Endothelial cell of umbilical vein (primary cell): ENCODE results near the gene CYP3A5. TPM values are rescaled to one million over a fixed set of nuclear protein-coding genes. Genes with fewer than 3 reads are reported as not detected.

Source experiments
- BruUV-seq: library from RNA; stranded (reverse); fragments of 400-500 nt; replicated peaks from 2 replicates; lab custom pipeline; 2021; lab: Mats Ljungman, UMichigan
- CTCF ChIA-PET: fragments of 300-600, 350-600 bp; sonication (Branson Sonifier 250); formaldehyde crosslinking; loops from one replicate; lab custom pipeline; 2021; ENCODE audit warnings: antibody characterized with exemption, inconsistent platforms; lab: Charles Lee
- POLR2A ChIA-PET: fragments of 300-600, 350-600 bp; sonication (Branson Sonifier 250); formaldehyde crosslinking; loops from one replicate; lab custom pipeline; 2021; ENCODE audit warnings: antibody characterized with exemption, inconsistent platforms; lab: Charles Lee
- DNase-seq: peaks from one replicate; pipeline ENCODE4 v3.0.0-alpha.2; 2011; ENCODE audit warnings: low read depth, low spot score
- FAIRE-seq: peaks from 2 replicates; lab custom pipeline; 2011; peaks lifted over from hg19 to GRCh38; lab: Jason Lieb, UNC
- H2AFZ ChIP-seq: 2 replicates; pipeline ENCODE4 v1.6.0; 2012; ENCODE audit warnings: low read depth, low read length, control low read depth, inconsistent platforms
- H3K27ac ChIP-seq: 2 replicates; pipeline ENCODE4 v1.5.1; 2011; ENCODE audit warnings: low read depth, mild to moderate bottlenecking, control low read depth, low read length, moderate library complexity; ENCODE audit not compliant: insufficient read depth
- H3K27me3 ChIP-seq, 2 experiments: 2 replicates each; pipeline versions ENCODE4 v1.6.0 to v1.6.1; 2011; ENCODE audit warnings: low read length in 2 of 2, mixed read lengths in 1 of 2; ENCODE audit not compliant: control insufficient read depth in 2 of 2, insufficient read depth in 2 of 2
- H3K36me3 ChIP-seq, 2 experiments: 2 replicates in 1 of 2; 3 replicates in 1 of 2; pipeline ENCODE4 v1.5.1; 2011; ENCODE audit warnings: low read length in 2 of 2, mild to moderate bottlenecking in 1 of 2, moderate library complexity in 1 of 2; ENCODE audit not compliant: control insufficient read depth in 2 of 2, insufficient read depth in 2 of 2; ENCODE audit errors: extremely low read depth in 1 of 2
- H3K4me1 ChIP-seq: 3 replicates; pipeline ENCODE4 v1.5.1; 2011; ENCODE audit warnings: mild to moderate bottlenecking, low read length; ENCODE audit not compliant: control insufficient read depth, insufficient read depth; ENCODE audit errors: extremely low read depth
- H3K4me2 ChIP-seq: 2 replicates; pipeline ENCODE4 v1.6.1; 2011; ENCODE audit warnings: low read length, control low read depth, mixed read lengths; ENCODE audit not compliant: insufficient read depth
- H3K4me3 ChIP-seq, 3 experiments: fragments of 200-600 bp in 1 of 3; sonication (generic), shearing (Covaris generic) in 1 of 3; replicated peaks in 1 of 3; 2 replicates each; pipeline ENCODE4 v1.5.1; 2011 to 2016; ENCODE audit warnings: control low read depth in 3 of 3, low read length in 3 of 3, mild to moderate bottlenecking in 2 of 3, inconsistent platforms in 1 of 3, low read depth in 1 of 3, moderate library complexity in 1 of 3; ENCODE audit not compliant: insufficient read depth in 1 of 3
- H3K79me2 ChIP-seq: 2 replicates; pipeline ENCODE4 v1.6.0; 2012; ENCODE audit warnings: low read length, inconsistent platforms; ENCODE audit not compliant: control insufficient read depth, insufficient read depth
- H3K9ac ChIP-seq: replicated peaks from 2 replicates; pipeline ENCODE3; 2011; ENCODE audit warnings: low read length, control low read depth; ENCODE audit not compliant: insufficient read depth; ENCODE audit errors: extremely low read depth
- H3K9me1 ChIP-seq: replicated peaks from 3 replicates; pipeline ENCODE4 v1.6.0; 2011; ENCODE audit warnings: mild to moderate bottlenecking, low read length; ENCODE audit not compliant: control insufficient read depth, insufficient read depth; ENCODE audit errors: extremely low read depth
- H3K9me3 ChIP-seq: replicated peaks from 2 replicates; pipeline ENCODE4 v1.5.1; 2012; ENCODE audit warnings: low read length, inconsistent platforms; ENCODE audit not compliant: control insufficient read depth, insufficient read depth
- H4K20me1 ChIP-seq: replicated peaks from 2 replicates; pipeline ENCODE3; 2011; ENCODE audit warnings: mild to moderate bottlenecking, low read length; ENCODE audit not compliant: control insufficient read depth, insufficient read depth; ENCODE audit errors: extremely low read depth
- EZH2 ChIP-seq: IDR thresholded peaks from 2 replicates; pipeline ENCODE4 v1.6.1; 2012; ENCODE audit warnings: borderline replicate concordance, low read depth, mild to moderate bottlenecking, moderate library complexity, low read length, inconsistent platforms; ENCODE audit not compliant: severe bottlenecking
- FOS ChIP-seq: IDR thresholded peaks from 2 replicates; pipeline ENCODE4 v1.6.1; 2011; ENCODE audit warnings: mild to moderate bottlenecking, low read length, moderate library complexity, borderline replicate concordance; ENCODE audit not compliant: insufficient read depth
- GATA2 ChIP-seq: IDR thresholded peaks from 2 replicates; pipeline ENCODE4 v1.7.0; 2011; ENCODE audit warnings: low read depth, mild to moderate bottlenecking, moderate library complexity, mixed read lengths, low read length; ENCODE audit not compliant: insufficient read length, insufficient read depth
- JUN ChIP-seq: IDR thresholded peaks from 2 replicates; pipeline ENCODE4 v1.6.1; 2011; ENCODE audit warnings: borderline replicate concordance, low read depth; ENCODE audit not compliant: insufficient read length, insufficient read depth
- MYC ChIP-seq: IDR thresholded peaks from one replicate; pipeline ENCODE4 v1.6.1; 2011; ENCODE audit warnings: mild to moderate bottlenecking, low read depth, low read length
- POLR2A ChIP-seq: IDR thresholded peaks from 2 replicates; pipeline ENCODE4 v1.6.1; 2012; ENCODE audit warnings: low read depth, mild to moderate bottlenecking, control low read depth, low read length
- POLR2AphosphoS5 ChIP-seq: IDR thresholded peaks from 2 replicates; pipeline ENCODE4 v1.6.1; 2012; ENCODE audit warnings: low read depth, mild to moderate bottlenecking, control low read depth, low read length, moderate library complexity; ENCODE audit not compliant: insufficient read depth
- dilution Hi-C: fragments of 300-500 bp; cut with MboI; formaldehyde crosslinking; loops from one replicate; pipeline ENCODE4 v1.15.0; 2019; ENCODE audit warnings: low sequenced_read_pairs; ENCODE audit not compliant: extremely low pct_ligation_motif_present
- intact Hi-C: fragments of 100-400 bp; cut with micrococcal nuclease; formaldehyde crosslinking; loops from one replicate; pipeline ENCODE4 v1.10.0; 2022
- polyA plus RNA-seq, 4 experiments: library from polyadenylated mRNA; depleted of rRNA in 3 of 4; stranded (reverse) in 3 of 4; unstranded in 1 of 4; fragments of >200 nt; gene quantifications; 2 replicates each; pipeline versions ENCODE4 v1.2.1 to v1.2.3, GENCODE V29; 2011 to 2012; ENCODE audit warnings: missing spikeins in 1 of 4
- total RNA-seq: library from RNA; stranded (reverse); gene quantifications from 2 replicates; pipeline ENCODE4 v1.2.3, GENCODE V29; 2021
- TF ChIP-seq, protein P1 (sequence below): IDR thresholded peaks from 2 replicates; pipeline ENCODE4 v1.6.1; 2011; ENCODE audit not compliant: insufficient read depth, insufficient read length
- TF ChIP-seq, protein P2 (sequence below), 2 donors: IDR thresholded peaks; 1 replicate in 1 of 2; 2 replicates in 1 of 2; pipeline ENCODE4 v1.5.1; 2011; ENCODE audit warnings: low read length in 2 of 2, mild to moderate bottlenecking in 2 of 2, moderate library complexity in 2 of 2, control low read depth in 1 of 2, inconsistent platforms in 1 of 2, low read depth in 1 of 2; ENCODE audit not compliant: insufficient read depth in 1 of 2; ENCODE audit errors: extremely low read depth in 1 of 2

The CYP3A5 gene
- total and polyA plus RNA-seq, 2 donors (not counting 3 experiments of a cell fraction or from before 2014, with no cell fraction given): not detected

DNA sequence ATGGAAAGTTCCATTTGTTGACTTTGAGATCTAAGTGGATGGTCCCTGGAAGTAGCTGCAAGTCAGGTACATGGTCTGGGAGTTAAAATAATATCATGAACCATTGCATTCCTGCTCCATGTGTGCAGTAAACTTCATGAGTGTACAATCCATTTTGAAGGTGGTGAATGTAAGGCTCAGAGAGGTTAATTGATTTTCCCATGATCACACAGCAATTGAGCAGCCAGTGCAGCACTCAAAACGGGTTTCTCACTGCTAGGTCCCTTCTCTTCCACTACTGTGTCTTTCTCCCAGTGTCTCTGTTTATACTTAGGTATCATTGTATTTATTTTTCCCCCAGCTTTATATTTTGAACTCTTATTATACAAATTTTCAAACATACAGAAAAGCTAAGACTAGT lies 53.1 kb downstream of the CYP3A5 start:
- ChIA-PET CTCF (no interaction called here), POLR2A (no interaction called here)
- Histone ChIP-seq H3K27me3 (no peaks in the 10 kb centered on the region), H3K9ac (no peak overlapping the region), H3K27ac (no peak overlapping the region), H3K36me3 (peaks cover 27 to 60% of the 10 kb centered on the region in 2 experiments), H3K9me3 (no peaks in the 10 kb centered on the region), H3K4me2 (no peak overlapping the region), H3K4me3 (no peak overlapping the region), H2AFZ (no peak overlapping the region), H3K4me1 (no peaks in the 10 kb centered on the region), H3K79me2 (no peaks in the 10 kb centered on the region), H4K20me1 (no peaks in the 10 kb centered on the region), H3K9me1 (no peaks in the 10 kb centered on the region)
- BruUV-seq: no TSS peak
- dilution Hi-C loops (no loop called here), intact Hi-C loops (no loop called here)
- DNase-seq: no peak
- FAIRE-seq: no peak
- TF ChIP-seq FOS (no peak), POLR2AphosphoS5 (no peak)

DNA sequence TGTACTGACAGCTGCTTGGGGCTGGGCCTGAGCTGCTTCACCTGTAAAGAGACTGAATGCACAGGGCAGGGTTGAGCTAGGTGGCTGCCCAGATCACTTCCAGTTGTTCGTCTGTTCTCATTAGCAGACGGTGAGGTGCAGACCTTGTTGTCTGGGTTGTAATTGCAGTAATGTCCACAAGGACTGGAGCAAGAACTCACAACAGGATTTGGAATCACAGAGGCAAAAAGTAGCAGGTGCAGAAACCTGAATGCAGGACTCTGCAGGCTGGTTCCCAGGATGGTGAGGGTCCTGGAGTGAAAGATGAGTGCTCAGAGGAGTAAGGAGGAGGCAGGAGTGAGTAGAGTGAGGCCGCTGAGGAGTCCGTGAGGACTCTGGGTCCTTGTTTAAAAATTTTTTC lies 53.8 kb downstream of the CYP3A5 start:
- Histone ChIP-seq H3K9me3 (no peaks in the 10 kb centered on the region), H3K9ac (no peak overlapping the region), H3K4me3 (no peak overlapping the region), H3K27ac (no peak overlapping the region), H3K4me1 (no peaks in the 10 kb centered on the region), H3K9me1 (no peaks in the 10 kb centered on the region), H3K27me3 (no peaks in the 10 kb centered on the region), H4K20me1 (no peaks in the 10 kb centered on the region), H3K4me2 (no peak overlapping the region), H3K79me2 (no peaks in the 10 kb centered on the region), H3K36me3 (peaks cover 32 to 67% of the 10 kb centered on the region in 2 experiments), H2AFZ (no peak overlapping the region)
- FAIRE-seq: no peak
- no peak for DNase-seq
- dilution Hi-C loops: no loop called here
- TF ChIP-seq EZH2: no peak
- no peak for TF ChIP-seq POLR2AphosphoS5
- TF ChIP-seq, protein P1, sequence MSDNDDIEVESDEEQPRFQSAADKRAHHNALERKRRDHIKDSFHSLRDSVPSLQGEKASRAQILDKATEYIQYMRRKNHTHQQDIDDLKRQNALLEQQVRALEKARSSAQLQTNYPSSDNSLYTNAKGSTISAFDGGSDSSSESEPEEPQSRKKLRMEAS: no peak
- TF ChIP-seq JUN: no peak
- TF ChIP-seq, protein P2, sequence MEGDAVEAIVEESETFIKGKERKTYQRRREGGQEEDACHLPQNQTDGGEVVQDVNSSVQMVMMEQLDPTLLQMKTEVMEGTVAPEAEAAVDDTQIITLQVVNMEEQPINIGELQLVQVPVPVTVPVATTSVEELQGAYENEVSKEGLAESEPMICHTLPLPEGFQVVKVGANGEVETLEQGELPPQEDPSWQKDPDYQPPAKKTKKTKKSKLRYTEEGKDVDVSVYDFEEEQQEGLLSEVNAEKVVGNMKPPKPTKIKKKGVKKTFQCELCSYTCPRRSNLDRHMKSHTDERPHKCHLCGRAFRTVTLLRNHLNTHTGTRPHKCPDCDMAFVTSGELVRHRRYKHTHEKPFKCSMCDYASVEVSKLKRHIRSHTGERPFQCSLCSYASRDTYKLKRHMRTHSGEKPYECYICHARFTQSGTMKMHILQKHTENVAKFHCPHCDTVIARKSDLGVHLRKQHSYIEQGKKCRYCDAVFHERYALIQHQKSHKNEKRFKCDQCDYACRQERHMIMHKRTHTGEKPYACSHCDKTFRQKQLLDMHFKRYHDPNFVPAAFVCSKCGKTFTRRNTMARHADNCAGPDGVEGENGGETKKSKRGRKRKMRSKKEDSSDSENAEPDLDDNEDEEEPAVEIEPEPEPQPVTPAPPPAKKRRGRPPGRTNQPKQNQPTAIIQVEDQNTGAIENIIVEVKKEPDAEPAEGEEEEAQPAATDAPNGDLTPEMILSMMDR (IDR thresholded peaks at IDR 0.05; ENCODE audit: extremely low read depth in 1 of 2, insufficient read depth in 1 of 2, low read depth in 1 of 2, low read length in 2 of 2): no peak
- no peak for TF ChIP-seq POLR2A
- no peak for TF ChIP-seq GATA2
- TF ChIP-seq MYC: no peak
- no peak for TF ChIP-seq FOS
- ChIA-PET POLR2A (no interaction called here), CTCF (no interaction called here)
- intact Hi-C loops: no loop called here
- BruUV-seq: no TSS peak
